AG04449 (cell line): ENCODE data around the gene HYCC2.

Experiments used
- CTCF ChIA-PET: fragments of 350-600 bp; formaldehyde crosslinking; extraction: SDS; loops from one replicate; lab custom pipeline; 2021; ENCODE audit warnings: antibody characterized with exemption; lab: Yijun Ruan, JAX
- POLR2A ChIA-PET: fragments of 400-600, 350-600 bp; formaldehyde crosslinking; extraction: SDS; loops from one replicate; lab custom pipeline; 2020; ENCODE audit warnings: antibody characterized with exemption, inconsistent platforms; lab: Yijun Ruan, JAX
- DNase-seq: peaks from one replicate; pipeline ENCODE4 v3.0.0-alpha.2; 2010; ENCODE audit warnings: low read depth, low spot score
- H3K4me3 ChIP-seq: 2 replicates; pipeline ENCODE4 v1.5.1; 2011; ENCODE audit warnings: low read depth, mild to moderate bottlenecking, control low read depth, low read length
- TF ChIP-seq, protein P1 (sequence below): IDR thresholded peaks from one replicate; pipeline ENCODE4 v1.5.1; 2011; ENCODE audit warnings: mild to moderate bottlenecking, moderate library complexity, low read length, control low read depth, inconsistent platforms; ENCODE audit not compliant: insufficient read depth; ENCODE audit errors: missing control alignments

HYCC2 gene

DNA sequence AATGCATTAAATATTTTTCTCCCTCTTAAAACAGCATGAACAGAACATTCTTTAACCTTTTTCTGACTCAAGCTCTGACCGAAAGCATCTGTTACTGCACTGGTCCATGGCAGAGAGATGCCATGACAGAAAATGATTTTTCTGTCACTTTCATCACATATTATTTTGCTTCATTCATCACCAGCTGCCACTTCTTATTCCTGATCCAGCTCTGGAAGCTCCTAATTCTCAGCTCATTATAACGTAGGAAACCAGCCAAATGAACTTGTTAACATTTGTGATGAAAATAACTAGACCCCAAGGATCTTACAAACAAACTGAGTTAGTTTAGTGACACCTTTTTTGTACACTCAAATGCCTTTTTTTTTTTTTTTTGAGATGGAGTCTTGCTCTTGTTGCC lies 36.9 kb upstream of the HYCC2 start:
- ChIA-PET CTCF (interaction anchor here (1.9 to 2.2 kb wide), 2 partner anchors 10 to 50 kb away, joined by 9 to 13 read pairs; no protein-coding TSS in a partner anchor), POLR2A (no interaction called here)
- no peak overlapping the region for H3K4me3 ChIP-seq
- DNase-seq, result no peak
- TF ChIP-seq, protein P1, sequence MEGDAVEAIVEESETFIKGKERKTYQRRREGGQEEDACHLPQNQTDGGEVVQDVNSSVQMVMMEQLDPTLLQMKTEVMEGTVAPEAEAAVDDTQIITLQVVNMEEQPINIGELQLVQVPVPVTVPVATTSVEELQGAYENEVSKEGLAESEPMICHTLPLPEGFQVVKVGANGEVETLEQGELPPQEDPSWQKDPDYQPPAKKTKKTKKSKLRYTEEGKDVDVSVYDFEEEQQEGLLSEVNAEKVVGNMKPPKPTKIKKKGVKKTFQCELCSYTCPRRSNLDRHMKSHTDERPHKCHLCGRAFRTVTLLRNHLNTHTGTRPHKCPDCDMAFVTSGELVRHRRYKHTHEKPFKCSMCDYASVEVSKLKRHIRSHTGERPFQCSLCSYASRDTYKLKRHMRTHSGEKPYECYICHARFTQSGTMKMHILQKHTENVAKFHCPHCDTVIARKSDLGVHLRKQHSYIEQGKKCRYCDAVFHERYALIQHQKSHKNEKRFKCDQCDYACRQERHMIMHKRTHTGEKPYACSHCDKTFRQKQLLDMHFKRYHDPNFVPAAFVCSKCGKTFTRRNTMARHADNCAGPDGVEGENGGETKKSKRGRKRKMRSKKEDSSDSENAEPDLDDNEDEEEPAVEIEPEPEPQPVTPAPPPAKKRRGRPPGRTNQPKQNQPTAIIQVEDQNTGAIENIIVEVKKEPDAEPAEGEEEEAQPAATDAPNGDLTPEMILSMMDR, result no peak

DNA sequence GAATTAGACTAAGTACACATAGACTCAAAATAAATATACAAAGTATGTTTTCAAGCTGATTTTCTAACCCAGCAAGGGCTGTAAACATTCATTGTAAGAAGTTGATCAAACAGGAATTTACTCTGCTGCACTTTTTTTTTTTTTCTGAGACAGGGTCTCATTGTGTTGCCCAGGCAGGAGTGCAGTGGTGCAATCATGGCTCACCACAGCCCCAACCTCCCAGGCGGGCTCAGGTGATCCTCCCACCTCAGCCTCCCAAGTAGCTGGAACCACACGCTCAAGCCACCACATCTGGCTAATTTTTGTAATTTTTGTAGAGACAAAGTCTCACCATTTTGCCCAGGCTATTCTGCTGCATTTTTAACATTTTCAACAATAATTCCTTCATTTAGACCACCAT lies 36.2 kb upstream of the HYCC2 start:
- ChIA-PET POLR2A (no interaction called here), CTCF (interaction anchor here (1.9 kb wide), 1 partner anchor 51 kb away, joined by 13 read pairs; no protein-coding TSS in a partner anchor)
- no peak for DNase-seq
- TF ChIP-seq, protein P1, result no peak
- no peak overlapping the region for H3K4me3 ChIP-seq

DNA sequence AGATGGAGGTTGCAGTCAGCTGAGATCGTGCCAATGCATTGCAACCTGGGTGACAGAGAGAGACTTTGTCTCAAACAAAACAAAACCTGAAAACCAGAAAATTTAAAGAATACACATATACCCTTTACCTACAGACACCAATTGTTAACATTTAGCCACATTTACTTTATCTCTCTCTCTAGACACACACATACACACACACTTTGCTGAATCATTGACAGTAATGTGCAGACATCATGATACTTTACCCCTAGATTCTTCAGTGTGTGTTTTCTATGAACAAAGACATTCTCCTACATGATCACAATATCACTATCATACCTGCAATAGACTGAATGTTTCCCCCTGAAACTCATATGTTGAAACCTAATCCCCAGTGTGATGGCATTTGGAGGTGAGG lies 34.3 kb upstream of the HYCC2 start:
- no peak for DNase-seq
- CTCF ChIA-PET, result interaction anchor here (1.1 kb wide), 2 partner anchors 12 to 53 kb away, joined by 3 read pairs; no protein-coding TSS in a partner anchor
- no peak overlapping the region for H3K4me3 ChIP-seq
- TF ChIP-seq, protein P1, result no peak
- POLR2A ChIA-PET, result no interaction called here

DNA sequence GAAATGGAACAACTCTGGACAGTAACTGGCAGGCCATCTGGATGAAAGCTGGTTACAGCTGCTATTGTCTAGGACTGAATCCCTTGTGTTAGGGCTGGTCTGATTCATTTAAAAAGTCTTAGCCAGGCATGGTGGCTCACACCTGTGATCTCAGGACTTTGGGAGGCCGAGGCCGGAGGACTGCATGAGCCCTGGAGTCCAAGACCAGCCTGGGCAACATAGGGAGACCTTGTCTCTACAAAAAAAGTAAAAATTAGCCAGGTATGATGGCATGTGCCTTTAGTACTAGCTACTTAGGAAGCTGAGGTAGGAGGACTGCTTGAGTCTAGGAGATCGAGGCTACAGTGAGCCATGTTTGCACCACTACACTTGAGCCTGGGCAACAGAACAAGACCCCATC lies 29.0 kb upstream of the HYCC2 start:
- ChIA-PET POLR2A (no interaction called here), CTCF (no interaction called here)
- no peak for DNase-seq
- no peak overlapping the region for H3K4me3 ChIP-seq
- TF ChIP-seq, protein P1, result no peak

DNA sequence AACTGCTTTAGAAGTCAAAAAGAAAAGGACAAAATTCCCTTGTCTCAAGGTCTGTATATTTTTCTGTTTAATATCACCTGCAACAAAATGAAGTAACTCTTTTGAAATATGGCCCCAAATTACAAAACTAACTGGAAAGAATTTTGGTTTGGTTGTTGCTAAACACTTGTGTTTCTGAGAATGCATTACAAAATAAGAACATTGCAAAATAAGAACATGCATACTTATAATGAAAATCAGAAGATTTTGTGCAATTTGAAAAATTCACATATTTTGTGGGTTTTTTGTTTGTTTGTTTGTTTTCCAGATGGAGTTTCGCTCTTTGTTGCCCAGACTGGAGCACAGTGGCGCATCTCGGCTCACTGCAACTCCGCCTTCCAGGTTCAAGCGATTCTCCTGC lies 22.1 kb upstream of the HYCC2 start:
- POLR2A ChIA-PET, result no interaction called here
- H3K4me3 ChIP-seq, result no peak overlapping the region
- TF ChIP-seq, protein P1, result no peak
- CTCF ChIA-PET, result interaction anchor here (1.0 to 1.1 kb wide), 2 partner anchors 84 to 188 kb away, joined by 3 read pairs; no protein-coding TSS in a partner anchor
- no peak for DNase-seq

DNA sequence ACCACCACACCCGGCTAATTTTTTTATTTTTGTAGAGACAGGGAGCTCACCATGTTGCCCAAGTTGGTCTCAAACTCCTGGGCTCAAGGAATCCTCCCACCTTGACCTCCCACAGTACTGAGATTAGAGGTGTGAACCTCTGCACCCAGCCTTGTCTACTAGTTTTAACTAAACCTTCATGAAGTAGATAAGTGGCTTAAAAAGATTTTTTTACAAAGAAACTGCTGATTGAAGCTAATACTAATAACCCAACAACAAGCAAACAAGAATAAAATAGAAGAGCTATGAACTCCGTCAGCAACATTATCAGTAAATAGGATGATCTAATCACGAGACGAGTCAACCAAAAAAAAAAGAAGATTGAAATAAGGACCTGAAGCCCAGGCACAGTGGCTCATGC lies 19.1 kb upstream of the HYCC2 start:
- CTCF ChIA-PET, result interaction anchor here (1.0 kb wide), 1 partner anchor 68 kb away, joined by 3 read pairs; no protein-coding TSS in a partner anchor

More for the DNA sequence above, 19.1 kb upstream of the HYCC2 start:
- POLR2A ChIA-PET, result no interaction called here
- DNase-seq, result no peak
- TF ChIP-seq, protein P1, result no peak
- H3K4me3 ChIP-seq, result no peak overlapping the region
